IPS DF 19.7 (cell line): ENCODE results near the gene PPP2R5B.

ENCODE experiments used
- DNase-seq: peaks from one replicate; pipeline ENCODE4 v3.0.0-alpha.2; 2013; ENCODE audit warnings: low read depth, low spot score

Gene PPP2R5B

GRCh38 chr11:64929625-64930024 lies 5.1 kb downstream of the PPP2R5B start:
- no peak for DNase-seq

DNA sequence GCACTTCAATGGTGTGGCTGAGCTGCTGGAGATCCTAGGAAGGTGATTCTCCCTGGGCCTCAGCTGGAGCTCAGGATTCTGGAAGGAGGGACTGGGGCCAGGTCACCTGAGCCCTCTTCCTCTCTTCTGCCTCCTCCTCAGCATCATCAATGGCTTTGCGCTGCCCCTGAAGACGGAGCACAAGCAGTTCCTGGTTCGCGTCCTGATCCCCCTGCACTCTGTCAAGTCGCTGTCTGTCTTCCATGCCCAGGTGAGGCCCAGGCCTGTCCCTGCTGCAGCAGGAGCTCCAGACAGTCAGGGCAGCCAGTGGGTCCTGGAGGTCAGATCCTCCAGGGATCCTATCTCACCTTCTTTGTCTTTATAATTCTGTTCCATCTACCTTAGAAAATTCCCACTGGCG lies 5.9 kb downstream of the PPP2R5B start:
- no peak for DNase-seq

- DNase-seq = no peak
These were observed 6.8 kb downstream of the PPP2R5B start for GRCh38 chr11:64931290-64931689.

- DNase-seq = no peak
These were observed 7.8 kb downstream of the PPP2R5B start for GRCh38 chr11:64932324-64932723.

DNA sequence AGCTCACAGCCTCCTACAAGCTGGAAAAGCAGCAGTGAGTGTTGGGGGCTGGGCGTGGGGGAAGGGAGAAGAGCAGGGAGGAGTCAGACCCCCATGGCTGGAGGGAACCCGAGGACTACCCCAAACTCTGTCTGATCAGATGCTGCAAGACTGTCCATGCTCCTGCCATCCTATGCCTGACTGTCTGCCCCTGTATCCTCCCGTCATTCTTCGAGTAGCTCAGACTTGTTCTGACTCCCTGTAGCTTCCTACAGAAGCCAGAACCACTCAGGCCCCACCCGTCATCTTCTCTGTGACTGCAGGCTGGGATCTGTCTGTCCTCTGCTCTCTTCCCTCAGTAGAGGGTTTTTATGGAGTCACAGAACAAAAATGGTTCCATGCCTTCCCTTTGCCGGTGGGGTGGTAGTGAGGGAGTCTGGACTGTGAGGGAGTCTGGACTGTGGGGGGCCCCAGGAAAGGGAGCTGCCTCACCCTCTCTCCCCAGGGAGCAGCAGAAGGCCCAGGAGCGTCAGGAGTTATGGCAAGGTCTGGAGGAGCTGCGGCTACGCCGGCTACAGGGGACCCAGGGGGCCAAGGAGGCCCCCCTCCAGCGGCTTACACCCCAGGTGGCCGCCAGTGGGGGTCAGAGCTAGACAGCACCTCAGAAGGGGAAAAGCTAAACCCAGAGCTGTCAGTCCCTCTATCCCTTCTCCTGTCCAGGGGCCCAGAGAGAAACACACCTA lies 8.9 kb downstream of the PPP2R5B start:
- no peak for DNase-seq

DNA sequence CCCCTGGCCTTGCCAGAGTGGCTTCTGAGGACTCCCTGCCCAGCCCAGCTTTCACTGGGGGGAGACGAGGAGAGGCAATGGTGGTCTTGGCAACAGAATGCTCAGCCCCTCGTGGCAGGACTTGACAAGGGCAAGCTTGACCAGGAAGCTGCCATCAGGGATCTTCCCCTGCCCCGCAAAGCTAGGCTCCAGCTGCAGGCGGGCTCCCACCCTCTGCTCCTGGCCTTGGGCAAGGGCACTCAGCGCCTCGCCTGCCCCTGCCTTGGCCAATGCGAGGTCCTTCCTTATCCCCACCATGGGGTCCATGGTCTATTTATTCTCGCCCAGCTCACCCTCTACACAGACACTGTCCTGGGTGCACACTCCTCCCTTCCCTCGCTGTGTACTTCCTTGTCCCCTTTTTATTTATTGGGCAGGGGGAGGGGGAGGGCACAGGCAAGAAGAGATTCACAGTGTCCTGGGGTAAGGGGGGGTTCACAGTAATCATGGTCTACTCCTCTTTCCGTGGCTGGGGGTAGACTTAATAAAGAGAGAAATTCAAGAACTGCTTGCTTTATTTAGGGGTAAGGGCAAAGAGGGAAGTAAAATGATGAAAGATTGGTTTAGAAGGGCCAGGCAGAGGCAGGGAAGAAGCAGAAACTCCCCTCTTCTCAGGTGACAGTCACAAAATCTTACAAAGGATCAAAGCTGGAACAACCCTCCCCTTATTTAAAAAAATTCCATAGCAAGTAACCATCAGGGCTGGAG lies 9.6 kb downstream of the PPP2R5B start:
- DNase-seq = no peak

GRCh38 chr11:64934682-64935358 lies 10.3 kb downstream of the PPP2R5B start:
- DNase-seq = no peak

- peak; percentile 70 for DNase-seq
These were observed 11.0 kb downstream of the PPP2R5B start, which contains the start of gene GPHA2 for GRCh38 chr11:64935359-64936081. GPHA2 (minus strand) TSS chr11:64935893; CDS start chr11:64935460, 433 bp downstream.

DNA sequence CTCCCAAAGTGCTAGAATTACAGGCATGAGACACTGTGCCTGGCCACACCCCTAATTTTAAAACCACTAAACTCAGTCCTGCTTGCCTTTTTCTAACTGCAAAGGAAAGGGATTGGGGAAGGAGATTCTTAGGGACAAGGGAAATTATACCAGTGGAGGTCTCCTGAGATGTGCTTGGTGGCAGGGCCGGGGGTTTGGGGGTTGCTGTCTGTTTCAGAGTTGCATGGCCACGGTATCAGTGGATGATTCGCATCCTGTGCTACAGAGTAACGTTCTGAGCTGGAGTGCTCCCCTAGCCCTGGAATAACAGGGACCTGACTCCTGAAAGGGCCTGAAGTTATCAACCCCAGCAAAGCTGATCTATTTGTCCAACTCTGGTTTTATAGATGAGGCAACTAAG lies 12.1 kb downstream of the PPP2R5B start:
- no peak for DNase-seq

DNA sequence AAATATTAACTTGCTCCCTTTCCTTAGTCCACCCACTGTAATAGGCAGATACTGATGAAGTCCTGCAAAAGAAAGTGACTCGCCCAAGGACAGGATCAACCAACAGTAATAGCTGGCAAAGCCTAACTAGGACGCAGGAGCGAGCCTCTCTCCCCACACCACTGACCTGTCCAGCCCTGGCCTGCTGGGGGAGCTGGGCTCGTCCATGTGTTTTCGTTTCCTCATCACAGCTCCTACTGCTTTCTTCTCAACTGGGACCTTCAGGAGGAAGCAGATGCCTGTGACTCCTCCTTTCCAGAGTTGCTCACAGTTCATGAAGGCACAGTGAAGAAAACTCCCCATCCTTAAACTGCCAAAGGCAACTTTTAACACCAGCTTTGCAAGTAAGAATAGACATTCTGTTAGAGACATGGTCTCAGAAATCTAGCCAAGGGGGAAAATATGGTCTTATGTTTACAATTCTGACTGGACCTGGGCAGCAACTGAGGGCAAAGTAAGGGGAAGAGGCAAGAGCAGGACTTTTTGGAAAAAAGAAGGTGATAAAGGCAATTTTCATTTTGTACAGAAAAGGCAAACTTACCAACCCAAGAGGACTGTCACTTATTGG lies 22.8 kb downstream of the PPP2R5B start:
- no peak for DNase-seq

DNA sequence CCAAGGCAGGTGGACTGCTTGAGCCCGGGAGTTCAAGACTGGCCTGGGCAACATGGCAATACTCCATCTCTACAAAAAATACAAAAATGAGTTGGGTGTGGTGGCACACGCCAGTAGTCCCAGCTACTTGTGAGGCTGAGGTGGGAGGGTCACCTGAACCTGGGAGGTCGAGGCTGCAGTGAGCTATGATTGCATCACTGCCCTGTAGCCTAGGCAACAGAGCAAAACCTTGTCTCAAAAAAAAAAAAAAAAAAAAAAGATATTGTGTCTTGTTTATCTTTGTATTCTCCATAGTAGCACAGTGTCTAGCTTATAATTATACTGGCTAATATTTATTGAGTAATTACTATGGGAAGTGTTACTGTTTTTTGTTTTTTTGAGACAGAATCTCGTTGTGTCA lies 27.0 kb downstream of the PPP2R5B start:
- no peak for DNase-seq

DNA sequence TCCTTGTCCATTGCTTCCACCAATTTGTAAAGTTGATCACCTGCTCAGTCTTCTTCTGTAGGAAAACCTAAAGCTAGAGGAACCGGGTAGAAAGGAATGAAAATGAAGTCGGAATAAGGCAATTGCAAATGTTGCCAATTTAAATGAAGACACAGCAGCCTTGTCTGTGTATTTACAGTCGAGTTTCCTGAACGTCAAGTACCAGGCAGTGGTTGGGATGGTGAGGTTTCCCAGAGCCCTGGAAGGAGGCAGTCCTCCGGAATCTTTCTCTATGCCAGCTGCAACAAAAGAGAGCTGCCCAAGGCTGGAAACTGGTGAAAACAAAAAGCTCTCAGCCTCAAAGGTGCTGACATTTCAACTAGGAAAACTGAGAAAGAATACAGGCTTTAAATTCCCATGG lies 29.7 kb downstream of the PPP2R5B start:
- DNase-seq = no peak

DNA sequence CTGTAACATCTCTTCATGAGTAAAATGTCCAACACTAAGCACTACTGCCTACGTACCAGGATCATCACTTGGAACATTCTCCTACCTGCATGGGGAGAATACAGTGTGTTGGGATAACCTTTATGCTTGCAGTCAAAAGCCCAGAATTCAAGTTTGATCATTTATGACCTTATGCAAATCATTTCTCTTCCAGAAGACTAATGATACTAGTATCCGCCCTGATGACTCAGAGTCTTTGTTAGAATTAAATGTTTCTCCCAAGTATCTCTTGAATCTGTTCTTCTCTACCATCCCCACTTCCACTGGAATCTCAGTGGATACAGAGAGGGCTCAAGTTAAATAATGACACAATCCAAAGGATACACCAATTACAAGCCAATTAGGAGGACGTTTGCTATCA lies 35.0 kb downstream of the PPP2R5B start:
- DNase-seq = no peak

GRCh38 chr11:64960719-64961118 lies 36.2 kb downstream of the PPP2R5B start:
- no peak for DNase-seq

- DNase-seq = no peak
These were observed 38.7 kb downstream of the PPP2R5B start for GRCh38 chr11:64963072-64963631.

- no peak for DNase-seq
These were observed 42.9 kb downstream of the PPP2R5B start for GRCh38 chr11:64967375-64967774.

- DNase-seq = no peak
These were observed 44.7 kb downstream of the PPP2R5B start for GRCh38 chr11:64969209-64969608.

- DNase-seq = no peak
These were observed 46.3 kb downstream of the PPP2R5B start for GRCh38 chr11:64970731-64971151.

DNA sequence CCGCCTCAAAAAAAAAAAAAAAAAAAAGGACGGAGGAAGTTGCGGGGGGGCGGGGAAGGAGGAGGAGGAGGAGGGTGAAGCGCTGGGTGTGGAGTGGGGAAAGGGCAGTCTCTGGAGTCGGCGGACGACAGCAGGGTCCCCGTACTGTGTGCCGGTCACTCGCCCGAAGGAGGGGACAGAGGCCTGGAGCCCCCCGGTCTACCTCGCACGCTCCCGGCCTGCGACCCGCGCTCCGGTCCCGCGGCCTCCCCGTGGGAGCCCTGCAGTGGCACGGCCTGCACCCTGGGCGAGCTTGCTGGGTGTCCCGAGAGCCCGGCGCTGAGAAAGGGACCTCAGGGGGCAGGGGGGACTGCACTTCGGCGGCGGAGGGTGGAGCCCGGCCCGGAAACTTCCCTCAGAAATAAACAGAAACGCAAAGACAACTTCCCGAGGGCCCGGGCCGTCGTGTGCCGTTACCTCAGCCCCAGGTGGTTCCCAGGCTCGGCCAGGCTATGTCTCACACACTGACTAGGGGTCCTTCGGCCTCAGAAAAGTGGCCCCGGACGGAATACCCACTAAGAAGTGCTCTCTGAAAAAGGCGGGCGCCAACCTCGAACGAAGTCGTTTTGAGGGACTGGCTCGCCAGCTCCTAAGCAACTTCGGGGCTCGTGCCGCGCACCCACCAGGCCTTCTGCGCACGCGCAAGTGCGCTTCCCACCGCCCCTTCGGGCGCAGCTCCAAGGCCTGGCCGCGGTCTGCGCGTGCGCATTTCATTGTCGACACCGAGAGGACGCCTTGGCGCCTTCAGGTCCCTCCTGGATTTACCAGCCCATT lies 47.1 kb downstream of the PPP2R5B start, which contains the start of gene MAJIN:
Gene MAJIN, minus strand, starts transcription at position 688 of the 813 bp plus-strand sequence. CDS start 12,703 bp downstream, outside the sequence.
- DNase-seq = peak; percentile 25

DNA sequence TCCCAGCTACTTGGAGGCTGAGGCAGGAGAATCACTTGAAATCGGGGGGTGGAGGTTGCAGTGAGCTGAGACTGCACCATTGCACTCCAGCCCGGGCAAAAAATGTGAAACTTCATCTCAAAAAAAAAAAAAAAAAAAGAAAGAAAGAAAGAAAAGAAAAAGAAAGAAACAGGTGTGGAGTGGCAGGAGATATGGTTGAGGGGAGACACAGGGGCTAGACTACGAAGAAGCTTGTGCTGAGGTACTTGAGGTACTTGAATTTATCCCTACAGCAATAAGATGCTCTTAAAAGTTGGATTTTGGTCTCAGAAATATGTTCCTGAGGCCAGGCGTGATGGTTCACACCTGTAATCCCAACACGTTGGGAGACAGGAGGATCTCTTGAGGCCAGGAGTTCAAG lies 49.6 kb downstream of the PPP2R5B start:
- DNase-seq = no peak
